ENCODE measurements around the gene SPATA21. TPM values are rescaled to one million over a fixed set of nuclear protein-coding genes. Genes with fewer than 3 reads are reported as not detected.

Gene SPATA21
- polyA plus RNA-seq, 3 donors = not detected

- Histone ChIP-seq H3K36me3 (replicated peaks in 1 of 2; ENCODE audit: control insufficient read depth in 1 of 2, insufficient read depth in 2 of 2, low read length in 2 of 2) (peaks cover 0 to 5% of the 10 kb centered on the region in 2 donors), H3K27me3 (ENCODE audit: control insufficient read depth in 2 of 2, insufficient read depth in 2 of 2, low read length in 2 of 2) (no peaks in the 10 kb centered on the region), H3K4me3 (replicated peaks in 1 of 3; ENCODE audit: low read depth in 2 of 3, low read length in 3 of 3) (no peak overlapping the region), H3K9ac (ENCODE audit: insufficient read depth, low read length, poor library complexity, severe bottlenecking) (no peak overlapping the region), H3K4me2 (replicated peaks; ENCODE audit: extremely low read depth, low read length, poor library complexity, severe bottlenecking) (no peak overlapping the region), H4K20me1 (ENCODE audit: insufficient read depth, low read length) (peaks cover 98% of the 10 kb centered on the region), H3K27ac (ENCODE audit: low read depth in 1 of 2, low read length in 2 of 2) (no peak overlapping the region), H3K79me2 (ENCODE audit: insufficient read depth, low read length) (peaks cover 100% of the 10 kb centered on the region), H2AFZ (ENCODE audit: insufficient read depth, low read depth, low read length, poor library complexity, severe bottlenecking) (no peak overlapping the region), H3K4me1 (ENCODE audit: control insufficient read depth in 1 of 2, insufficient read depth in 2 of 2, low read length in 2 of 2) (peaks cover 21 to 37% of the 10 kb centered on the region in 2 donors), H3K9me3 (replicated peaks in 1 of 2; ENCODE audit: control insufficient read depth in 1 of 2, insufficient read depth in 1 of 2, low read length in 2 of 2) (no peaks in the 10 kb centered on the region)
- no peak for TF ChIP-seq CTCF (IDR thresholded peaks at IDR 0.05)
- WGBS (ENCODE audit: insufficient coverage) = no CpG with 5 or more reads among the region's 5 CpGs
- Mint-ChIP-seq H3K4me1 (peaks cover 41% of the 10 kb centered on the region), H3K9me3 (no peaks in the 10 kb centered on the region), H3K27me3 (ENCODE audit: low read depth in 3 of 3) (no peaks in the 10 kb centered on the region), H3K4me3 (no peak overlapping the region), H3K36me3 (peaks cover 15 to 27% of the 10 kb centered on the region in 2 donors), H3K27ac (peak overlapping the region in 2 of 7 donors; percentile 68 to 70)
- intact Hi-C loops (cut with micrococcal nuclease) = no loop called here
- no peak for DNase-seq
Measured at GRCh38 chr1:16383888-16384287, 53.3 kb downstream of the SPATA21 start.

- no peaks in the 10 kb centered on the region for H3K9me3 Mint-ChIP-seq
- Histone ChIP-seq H3K9ac (ENCODE audit: insufficient read depth, low read length, poor library complexity, severe bottlenecking) (no peak overlapping the region), H3K27ac (ENCODE audit: low read depth in 1 of 2, low read length in 2 of 2) (no peak overlapping the region), H3K9me3 (replicated peaks in 1 of 2; ENCODE audit: control insufficient read depth in 1 of 2, insufficient read depth in 1 of 2, low read length in 2 of 2) (no peaks in the 10 kb centered on the region), H3K79me2 (ENCODE audit: insufficient read depth, low read length) (peaks cover 100% of the 10 kb centered on the region), H2AFZ (ENCODE audit: insufficient read depth, low read depth, low read length, poor library complexity, severe bottlenecking) (no peak overlapping the region), H3K4me2 (replicated peaks; ENCODE audit: extremely low read depth, low read length, poor library complexity, severe bottlenecking) (no peak overlapping the region), H4K20me1 (ENCODE audit: insufficient read depth, low read length) (peaks cover 98% of the 10 kb centered on the region), H3K36me3 (replicated peaks in 1 of 2; ENCODE audit: control insufficient read depth in 1 of 2, insufficient read depth in 2 of 2, low read length in 2 of 2) (peaks cover 0 to 16% of the 10 kb centered on the region in 2 donors), H3K4me1 (ENCODE audit: control insufficient read depth in 1 of 2, insufficient read depth in 2 of 2, low read length in 2 of 2) (peaks cover under 1 to 17% of the 10 kb centered on the region in 2 donors), H3K4me3 (replicated peaks in 1 of 3; ENCODE audit: low read depth in 2 of 3, low read length in 3 of 3) (no peak overlapping the region), H3K27me3 (ENCODE audit: control insufficient read depth in 2 of 2, insufficient read depth in 2 of 2, low read length in 2 of 2) (no peaks in the 10 kb centered on the region)
- peak overlapping the region in 2 of 7 donors; percentile 33 to 63 for H3K27ac Mint-ChIP-seq
- H3K27me3 Mint-ChIP-seq (ENCODE audit: low read depth in 3 of 3) = no peaks in the 10 kb centered on the region
- TF ChIP-seq CTCF (IDR thresholded peaks at IDR 0.05) = no peak
- DNase-seq = no peak
- intact Hi-C loops (cut with micrococcal nuclease) = no loop called here
- H3K4me1 Mint-ChIP-seq = peaks cover 22% of the 10 kb centered on the region
- peaks cover 18 to 34% of the 10 kb centered on the region in 2 donors for H3K36me3 Mint-ChIP-seq
- WGBS (ENCODE audit: insufficient coverage) = 87% methylated on average over 3 of the region's 4 CpGs
- H3K4me3 Mint-ChIP-seq = no peak overlapping the region
Measured at GRCh38 chr1:16380868-16381267, 56.4 kb downstream of the SPATA21 start.

Measured in CD14-positive monocyte (primary cell).